ENCODE measurements around the gene NR4A1.
"Not testable (repeated sequence)": the region's sequence is repeated elsewhere in the genome, so short reads cannot be mapped to it uniquely, and the experiment has no call there.

DNA sequence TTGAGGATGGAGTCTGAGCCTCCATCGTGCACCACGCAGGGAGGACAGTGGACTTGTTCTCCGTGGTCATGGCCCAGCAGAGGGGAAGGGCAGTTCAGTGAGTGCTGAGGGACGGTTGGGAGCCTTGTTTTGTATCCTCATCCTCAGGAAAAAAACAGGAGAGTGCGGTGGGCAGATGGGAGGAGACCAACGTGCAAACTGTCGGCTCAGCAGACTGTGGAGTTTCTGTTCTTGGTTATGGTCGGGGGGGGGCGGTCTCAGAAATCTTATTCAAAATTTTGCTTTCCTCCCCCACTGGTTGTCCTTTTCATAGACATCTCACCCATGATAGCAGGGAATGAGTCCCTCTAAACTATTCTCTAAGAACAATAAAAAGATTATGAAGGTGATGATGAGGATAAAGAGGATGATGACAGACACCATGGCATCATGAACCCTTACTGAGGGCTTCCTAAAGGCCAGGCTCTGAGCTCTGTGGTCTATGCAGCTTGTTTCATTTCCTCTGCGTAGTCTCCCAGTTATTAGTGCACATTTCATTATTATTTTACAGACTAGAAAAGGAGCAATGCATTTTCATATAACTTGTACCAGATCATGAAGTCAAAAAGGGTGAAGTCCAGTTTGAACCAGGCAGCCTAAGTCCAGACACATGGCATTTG, 53.3 kb downstream of the NR4A1 start:
- not testable (repeated sequence) for TF ChIP-seq TAF1, POLR2A (IDR thresholded peaks at IDR 0.05; ENCODE audit: low read depth, low read length)

Data from GM12891 (cell line).